Nephron (organoid): ENCODE measurements around the gene ADAT1.

Experiments used
- H3K27ac Mint-ChIP-seq, 3 experiments: 2 replicates each; pipeline ENCODE4 v1.8.0; 2020; ENCODE audit warnings: mixed read lengths in 3 of 3, mild to moderate bottlenecking in 2 of 3, moderate library complexity in 1 of 3
- H3K27me3 Mint-ChIP-seq: 2 replicates; pipeline ENCODE4 v1.8.0; 2021; ENCODE audit warnings: low read depth, mild to moderate bottlenecking, moderate library complexity, mixed read lengths
- H3K36me3 Mint-ChIP-seq: 2 replicates; pipeline ENCODE4 v1.8.0; 2020; ENCODE audit warnings: low read depth, mixed read lengths
- H3K4me1 Mint-ChIP-seq: 2 replicates; pipeline ENCODE4 v1.8.0; 2020; ENCODE audit warnings: mixed read lengths
- H3K4me3 Mint-ChIP-seq, 3 experiments: 2 replicates each; pipeline ENCODE4 v1.8.0; 2020; ENCODE audit warnings: mild to moderate bottlenecking in 3 of 3, mixed read lengths in 3 of 3, moderate library complexity in 2 of 3
- H3K9me3 Mint-ChIP-seq: 2 replicates; pipeline ENCODE4 v1.8.0; 2020; ENCODE audit warnings: mixed read lengths
- TF ChIP-seq, protein P1 (sequence below), 3 experiments: fragments of 200-600 bp; sonication (generic); IDR thresholded peaks; one replicate each; pipeline ENCODE4 v1.5.0; 2021; ENCODE audit warnings: antibody characterized with exemption in 3 of 3; ENCODE audit not compliant: unreplicated experiment in 3 of 3

ADAT1 gene

DNA sequence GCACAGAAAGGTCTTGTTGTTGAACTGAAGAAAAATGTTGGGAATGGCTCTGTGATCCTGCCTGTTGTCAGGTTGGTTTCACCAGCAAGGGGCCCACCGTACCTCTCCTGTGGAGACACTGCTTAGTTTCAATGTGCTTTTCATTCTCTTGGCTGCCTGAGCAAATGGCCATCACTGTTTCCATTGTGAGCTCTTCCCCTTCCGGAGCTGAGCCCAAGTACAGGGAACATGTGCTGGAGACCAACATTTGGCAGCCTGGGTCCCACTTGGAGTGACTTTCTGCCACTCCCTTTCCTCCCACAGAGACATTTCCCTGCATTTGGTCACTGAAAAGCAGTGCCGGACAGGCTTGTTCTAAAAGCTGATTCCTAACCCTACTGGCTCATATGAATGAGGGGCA lies 33.8 kb downstream of the ADAT1 start:
- Mint-ChIP-seq H3K27me3 (no peaks in the 10 kb centered on the region), H3K4me1 (peaks cover 31% of the 10 kb centered on the region), H3K9me3 (no peaks in the 10 kb centered on the region), H3K27ac (peak overlapping the region in 2 of 3 experiments; percentile 57 to 86), H3K36me3 (peaks cover 15% of the 10 kb centered on the region), H3K4me3 (no peak overlapping the region)
- TF ChIP-seq, protein P1, sequence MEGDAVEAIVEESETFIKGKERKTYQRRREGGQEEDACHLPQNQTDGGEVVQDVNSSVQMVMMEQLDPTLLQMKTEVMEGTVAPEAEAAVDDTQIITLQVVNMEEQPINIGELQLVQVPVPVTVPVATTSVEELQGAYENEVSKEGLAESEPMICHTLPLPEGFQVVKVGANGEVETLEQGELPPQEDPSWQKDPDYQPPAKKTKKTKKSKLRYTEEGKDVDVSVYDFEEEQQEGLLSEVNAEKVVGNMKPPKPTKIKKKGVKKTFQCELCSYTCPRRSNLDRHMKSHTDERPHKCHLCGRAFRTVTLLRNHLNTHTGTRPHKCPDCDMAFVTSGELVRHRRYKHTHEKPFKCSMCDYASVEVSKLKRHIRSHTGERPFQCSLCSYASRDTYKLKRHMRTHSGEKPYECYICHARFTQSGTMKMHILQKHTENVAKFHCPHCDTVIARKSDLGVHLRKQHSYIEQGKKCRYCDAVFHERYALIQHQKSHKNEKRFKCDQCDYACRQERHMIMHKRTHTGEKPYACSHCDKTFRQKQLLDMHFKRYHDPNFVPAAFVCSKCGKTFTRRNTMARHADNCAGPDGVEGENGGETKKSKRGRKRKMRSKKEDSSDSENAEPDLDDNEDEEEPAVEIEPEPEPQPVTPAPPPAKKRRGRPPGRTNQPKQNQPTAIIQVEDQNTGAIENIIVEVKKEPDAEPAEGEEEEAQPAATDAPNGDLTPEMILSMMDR (IDR thresholded peaks at IDR 0.05; ENCODE audit: unreplicated experiment in 3 of 3): no peak

DNA sequence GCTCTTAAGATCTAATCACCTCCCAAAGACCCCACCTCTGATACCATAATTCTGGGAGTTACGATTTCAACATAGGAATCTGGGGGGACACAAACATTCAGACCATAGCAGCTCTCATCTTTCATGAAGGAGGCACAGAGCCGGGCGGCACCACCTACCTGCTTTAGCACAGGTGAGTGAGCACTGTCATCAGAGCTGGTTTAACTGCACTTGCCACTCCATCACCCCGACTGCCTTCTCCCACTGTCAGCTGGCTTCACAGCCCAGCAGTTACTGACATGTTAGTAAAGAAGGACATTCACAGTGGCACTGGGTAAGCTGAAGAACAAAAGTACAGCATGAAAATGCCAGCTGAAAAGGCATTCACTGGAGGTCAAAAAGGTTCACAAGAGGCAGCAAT lies 34.4 kb downstream of the ADAT1 start:
- Mint-ChIP-seq H3K9me3 (no peaks in the 10 kb centered on the region), H3K27me3 (no peaks in the 10 kb centered on the region), H3K4me3 (no peak overlapping the region), H3K4me1 (peaks cover 27% of the 10 kb centered on the region), H3K27ac (peak overlapping the region in 2 of 3 experiments; percentile 57 to 86), H3K36me3 (peaks cover 12% of the 10 kb centered on the region)
- TF ChIP-seq, protein P1 (IDR thresholded peaks at IDR 0.05; ENCODE audit: unreplicated experiment in 3 of 3): no peak

DNA sequence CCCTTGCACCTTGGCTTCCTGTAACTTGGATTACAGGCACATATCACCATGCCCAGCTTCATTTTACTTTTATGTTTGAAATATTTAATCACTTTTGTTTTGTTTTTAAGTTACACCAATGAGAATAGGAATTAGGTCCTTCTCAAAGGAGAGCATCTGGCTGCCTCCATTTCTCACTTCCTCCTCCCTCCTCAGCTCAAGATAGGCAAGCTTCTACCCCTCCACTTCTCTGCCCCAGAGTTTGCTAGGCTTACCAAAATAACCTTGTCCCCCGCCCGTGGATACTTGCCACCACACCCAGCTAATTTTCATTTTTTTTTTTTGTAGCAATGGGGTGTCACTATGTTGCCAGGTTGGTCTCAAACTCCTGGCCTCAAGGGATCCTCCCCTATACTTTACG lies 39.0 kb downstream of the ADAT1 start:
- no peak overlapping the region for H3K27ac Mint-ChIP-seq
- TF ChIP-seq, protein P1 (IDR thresholded peaks at IDR 0.05; ENCODE audit: unreplicated experiment in 3 of 3): no peak
- H3K4me3 Mint-ChIP-seq: no peak overlapping the region
- H3K27me3 Mint-ChIP-seq: no peaks in the 10 kb centered on the region
- peaks cover 20% of the 10 kb centered on the region for H3K36me3 Mint-ChIP-seq
- no peaks in the 10 kb centered on the region for H3K9me3 Mint-ChIP-seq
- peaks cover 5% of the 10 kb centered on the region for H3K4me1 Mint-ChIP-seq

DNA sequence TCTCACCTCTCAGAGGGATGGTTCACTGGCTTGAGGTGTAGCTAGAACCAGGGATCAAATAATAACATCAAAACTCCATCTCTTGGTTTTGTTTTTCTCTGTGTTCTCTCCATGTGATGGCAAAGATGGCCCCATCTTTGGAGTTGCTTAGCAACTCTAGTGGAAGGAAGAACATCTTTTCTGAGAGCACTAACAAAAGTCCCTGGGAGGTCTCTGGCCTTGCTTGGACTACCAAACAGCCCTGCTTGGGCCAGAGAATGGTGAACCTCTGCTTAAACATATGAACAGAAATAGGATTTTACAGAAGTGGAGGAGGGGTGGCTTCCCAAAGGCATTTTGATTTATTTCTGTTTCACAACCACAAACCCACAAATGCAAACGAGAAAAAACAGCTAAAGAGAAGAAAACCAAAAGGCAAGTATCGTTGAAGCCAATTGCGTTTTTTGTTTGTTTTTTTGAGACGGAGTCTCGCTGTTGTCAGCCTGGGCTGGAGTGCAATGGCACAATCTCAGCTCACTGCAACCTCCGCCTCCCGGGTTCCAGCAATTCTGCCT lies 43.7 kb downstream of the ADAT1 start:
- H3K4me3 Mint-ChIP-seq: no peak overlapping the region

DNA sequence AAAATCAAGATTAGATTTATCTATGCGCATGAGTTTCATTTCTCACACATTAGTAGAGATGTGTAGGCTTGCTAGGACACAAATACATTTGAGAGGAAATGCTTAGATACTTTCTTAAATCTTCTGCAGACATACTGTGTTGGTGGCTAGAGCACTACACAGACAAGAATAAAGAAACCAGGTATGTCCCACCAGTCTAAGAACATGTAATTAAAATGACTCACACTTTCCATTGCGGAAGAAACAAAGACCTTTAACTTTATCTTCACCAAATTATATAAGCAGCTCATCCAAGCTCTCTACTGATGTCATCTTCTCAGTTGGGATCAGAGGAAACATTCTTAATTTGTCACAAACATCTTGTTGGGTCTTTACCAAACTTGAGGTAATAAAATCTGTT lies 44.4 kb downstream of the ADAT1 start:
- no peak overlapping the region for H3K4me3 Mint-ChIP-seq
- H3K9me3 Mint-ChIP-seq: no peaks in the 10 kb centered on the region
- TF ChIP-seq, protein P1 (IDR thresholded peaks at IDR 0.05; ENCODE audit: unreplicated experiment in 3 of 3): no peak
- H3K36me3 Mint-ChIP-seq: peaks cover 56% of the 10 kb centered on the region
- H3K4me1 Mint-ChIP-seq: no peaks in the 10 kb centered on the region
- no peak overlapping the region for H3K27ac Mint-ChIP-seq
- no peaks in the 10 kb centered on the region for H3K27me3 Mint-ChIP-seq

More for the DNA sequence above, 43.7 kb downstream of the ADAT1 start:
- TF ChIP-seq, protein P1 (IDR thresholded peaks at IDR 0.05; ENCODE audit: unreplicated experiment in 3 of 3): no peak
- Mint-ChIP-seq H3K4me1 (no peaks in the 10 kb centered on the region), H3K27me3 (no peaks in the 10 kb centered on the region), H3K27ac (no peak overlapping the region), H3K36me3 (peaks cover 51% of the 10 kb centered on the region), H3K9me3 (no peaks in the 10 kb centered on the region)

DNA sequence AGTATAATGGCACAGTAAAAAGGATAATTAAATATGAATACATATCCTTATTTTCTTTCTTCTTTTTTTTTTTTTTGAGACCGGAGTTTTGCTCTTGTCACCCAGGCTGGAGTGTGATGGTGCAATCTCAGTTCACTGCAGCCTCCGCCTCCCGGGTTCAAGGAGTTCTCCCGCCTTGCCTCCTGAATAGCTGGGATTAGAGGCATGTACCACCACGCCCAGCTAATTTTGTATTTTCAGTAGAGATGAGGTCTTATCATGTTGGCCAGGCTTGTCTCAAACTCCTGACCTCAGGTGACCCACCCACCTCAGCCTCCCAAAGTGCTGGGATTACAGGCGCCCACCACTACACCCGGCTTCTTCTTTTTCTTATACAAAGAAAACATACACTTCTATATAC lies 44.9 kb downstream of the ADAT1 start:
- Mint-ChIP-seq H3K27ac (no peak overlapping the region), H3K4me3 (no peak overlapping the region), H3K4me1 (no peaks in the 10 kb centered on the region), H3K27me3 (no peaks in the 10 kb centered on the region), H3K9me3 (no peaks in the 10 kb centered on the region), H3K36me3 (peaks cover 62% of the 10 kb centered on the region)
- TF ChIP-seq, protein P1 (IDR thresholded peaks at IDR 0.05; ENCODE audit: unreplicated experiment in 3 of 3): no peak
